ENCODE results near the gene MAP4K4. TPM values are rescaled to one million over a fixed set of nuclear protein-coding genes. Genes with fewer than 3 reads are reported as not detected.

The MAP4K4 gene
- total RNA-seq, 1 experiment from 2014 or later, result 162 TPM

- TF ChIP-seq, protein P1, sequence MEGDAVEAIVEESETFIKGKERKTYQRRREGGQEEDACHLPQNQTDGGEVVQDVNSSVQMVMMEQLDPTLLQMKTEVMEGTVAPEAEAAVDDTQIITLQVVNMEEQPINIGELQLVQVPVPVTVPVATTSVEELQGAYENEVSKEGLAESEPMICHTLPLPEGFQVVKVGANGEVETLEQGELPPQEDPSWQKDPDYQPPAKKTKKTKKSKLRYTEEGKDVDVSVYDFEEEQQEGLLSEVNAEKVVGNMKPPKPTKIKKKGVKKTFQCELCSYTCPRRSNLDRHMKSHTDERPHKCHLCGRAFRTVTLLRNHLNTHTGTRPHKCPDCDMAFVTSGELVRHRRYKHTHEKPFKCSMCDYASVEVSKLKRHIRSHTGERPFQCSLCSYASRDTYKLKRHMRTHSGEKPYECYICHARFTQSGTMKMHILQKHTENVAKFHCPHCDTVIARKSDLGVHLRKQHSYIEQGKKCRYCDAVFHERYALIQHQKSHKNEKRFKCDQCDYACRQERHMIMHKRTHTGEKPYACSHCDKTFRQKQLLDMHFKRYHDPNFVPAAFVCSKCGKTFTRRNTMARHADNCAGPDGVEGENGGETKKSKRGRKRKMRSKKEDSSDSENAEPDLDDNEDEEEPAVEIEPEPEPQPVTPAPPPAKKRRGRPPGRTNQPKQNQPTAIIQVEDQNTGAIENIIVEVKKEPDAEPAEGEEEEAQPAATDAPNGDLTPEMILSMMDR (IDR thresholded peaks at IDR 0.05; ENCODE audit: unreplicated experiment), result no peak
- Mint-ChIP-seq H3K36me3 (ENCODE audit: insufficient read depth, unreplicated experiment) (peaks cover 27% of the 10 kb centered on the region), H3K27me3 (ENCODE audit: insufficient read depth, unreplicated experiment) (no peaks in the 10 kb centered on the region), H3K4me3 (ENCODE audit: unreplicated experiment) (no peak overlapping the region), H3K27ac (ENCODE audit: low read depth, unreplicated experiment) (no peak overlapping the region), H3K9me3 (ENCODE audit: unreplicated experiment) (peaks cover 7% of the 10 kb centered on the region), H3K4me1 (ENCODE audit: insufficient read depth, unreplicated experiment) (peaks cover 37% of the 10 kb centered on the region)
- intact Hi-C loops (cut with micrococcal nuclease), result loop anchor here (2.0 kb wide), 1 partner anchor 37 kb away; no protein-coding TSS in a partner anchor
- POLR2A ChIA-PET, result interaction anchor here (0.6 to 6.0 kb wide), 33 partner anchors 10 to 698 kb away, joined by 3 to 159 read pairs (median 5); partner anchors contain the start of gene RPL31
- BruUV-seq (replicated peaks), result no TSS peak
- CTCF ChIA-PET, result interaction anchor here (0.5 to 3.4 kb wide), 25 partner anchors 22 to 446 kb away, joined by 3 to 24 read pairs (median 5); no protein-coding TSS in a partner anchor
- peak; percentile 42 for DNase-seq (ENCODE audit: unreplicated experiment)
Observed at GRCh38 chr2:101699755-101700461, 2.4 kb downstream of the MAP4K4 start.

DNA sequence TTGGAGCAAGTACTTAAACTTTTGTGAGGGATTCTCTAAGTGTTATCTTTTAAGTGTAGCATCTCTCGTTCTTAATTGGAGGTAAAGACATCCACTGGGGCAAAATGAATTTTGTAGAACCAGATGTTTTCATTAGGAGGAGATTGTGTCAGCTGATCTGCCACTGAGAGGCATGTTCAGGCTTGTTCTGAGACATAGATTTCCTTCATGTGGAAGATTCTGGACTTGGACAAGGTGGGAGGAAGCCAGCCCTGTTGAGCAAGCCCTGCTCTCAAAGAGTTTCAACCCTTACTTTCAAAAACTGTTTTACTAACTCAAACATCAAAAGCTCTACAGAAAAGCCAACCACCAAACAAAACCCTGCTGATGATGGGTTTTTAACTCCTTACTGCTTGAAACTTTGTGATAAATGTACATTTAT lies 6.5 kb downstream of the MAP4K4 start:
- peak; percentile 83 for DNase-seq (ENCODE audit: unreplicated experiment)
- intact Hi-C loops (cut with micrococcal nuclease), result no loop called here
- H3K36me3 Mint-ChIP-seq (ENCODE audit: insufficient read depth, unreplicated experiment), result peaks cover 51% of the 10 kb centered on the region
- H3K9me3 Mint-ChIP-seq (ENCODE audit: unreplicated experiment), result peaks cover 7% of the 10 kb centered on the region
- no peaks in the 10 kb centered on the region for H3K27me3 Mint-ChIP-seq (ENCODE audit: insufficient read depth, unreplicated experiment)
- TF ChIP-seq, protein P1 (IDR thresholded peaks at IDR 0.05; ENCODE audit: unreplicated experiment), result no peak
- ChIA-PET CTCF (interaction anchor here (0.6 to 2.4 kb wide), 5 partner anchors 13 to 323 kb away, joined by 3 to 9 read pairs (median 5); no protein-coding TSS in a partner anchor), POLR2A (interaction anchor here (0.6 to 4.0 kb wide), 13 partner anchors 14 to 183 kb away, joined by 3 to 30 read pairs (median 4); no protein-coding TSS in a partner anchor)
- no TSS peak for BruUV-seq (replicated peaks)
- H3K4me1 Mint-ChIP-seq (ENCODE audit: insufficient read depth, unreplicated experiment), result peaks cover 42% of the 10 kb centered on the region
- peak overlapping the region; percentile 22 for H3K4me3 Mint-ChIP-seq (ENCODE audit: unreplicated experiment)
- peak overlapping the region; percentile 98 for H3K27ac Mint-ChIP-seq (ENCODE audit: low read depth, unreplicated experiment)

- Mint-ChIP-seq H3K9me3 (ENCODE audit: unreplicated experiment) (peaks cover 7% of the 10 kb centered on the region), H3K4me3 (ENCODE audit: unreplicated experiment) (peak overlapping the region; percentile 22), H3K36me3 (ENCODE audit: insufficient read depth, unreplicated experiment) (peaks cover 51% of the 10 kb centered on the region), H3K4me1 (ENCODE audit: insufficient read depth, unreplicated experiment) (peaks cover 46% of the 10 kb centered on the region), H3K27ac (ENCODE audit: low read depth, unreplicated experiment) (peak overlapping the region; percentile 98), H3K27me3 (ENCODE audit: insufficient read depth, unreplicated experiment) (no peaks in the 10 kb centered on the region)
- no peak for DNase-seq (ENCODE audit: unreplicated experiment)
- ChIA-PET POLR2A (interaction anchor here (0.6 to 4.0 kb wide), 20 partner anchors 8 to 130 kb away, joined by 3 to 30 read pairs (median 4); partner anchors contain the start of gene MAP4K4), CTCF (interaction anchor here (0.6 to 2.4 kb wide), 5 partner anchors 10 to 118 kb away, joined by 3 to 9 read pairs (median 3); no protein-coding TSS in a partner anchor)
- intact Hi-C loops (cut with micrococcal nuclease), result no loop called here
- BruUV-seq (replicated peaks), result no TSS peak
- TF ChIP-seq, protein P1 (IDR thresholded peaks at IDR 0.05; ENCODE audit: unreplicated experiment), result no peak
Observed at GRCh38 chr2:101704816-101705578, 7.5 kb downstream of the MAP4K4 start.

All from MCF 10A (cell line).